CD4-positive, alpha-beta T cell treated with Interleukin-4 for 1 hour (primary cell): Measurements from ENCODE around the gene GNG7.
A peak's percentile ranks its signal among the peaks of the same experiment; 100 is the strongest.
"Not testable (repeated sequence)": the region's sequence is repeated elsewhere in the genome, so short reads cannot be mapped to it uniquely, and the experiment has no call there.

Source experiments
- DNase-seq, 2 donors: peaks; one replicate each; pipeline ENCODE4 v3.0.0-alpha.2; 2020 to 2022

GNG7 gene

GRCh38 chr19:2497186-2497585 lies 205.3 kb downstream of the GNG7 start:
- DNase-seq = no peak

GRCh38 chr19:2495651-2496316 lies 206.7 kb downstream of the GNG7 start:
- no peak for DNase-seq

GRCh38 chr19:2495130-2495641 lies 207.3 kb downstream of the GNG7 start:
- DNase-seq = peak; percentile 52 to 65

GRCh38 chr19:2494447-2495129 lies 207.9 kb downstream of the GNG7 start:
- peak; percentile 61 to 62 for DNase-seq

- no peak for DNase-seq
Observed at GRCh38 chr19:2494084-2494446, 208.4 kb downstream of the GNG7 start.

GRCh38 chr19:2493448-2493847 lies 209.0 kb downstream of the GNG7 start:
- not testable (repeated sequence) for DNase-seq

GRCh38 chr19:2492870-2493269 lies 209.6 kb downstream of the GNG7 start:
- DNase-seq = no peak

GRCh38 chr19:2491130-2491801 lies 211.2 kb downstream of the GNG7 start:
- no peak for DNase-seq

- no peak for DNase-seq
Observed at GRCh38 chr19:2490659-2491058, 211.8 kb downstream of the GNG7 start.

GRCh38 chr19:2488942-2489731 lies 213.4 kb downstream of the GNG7 start:
- no peak for DNase-seq

GRCh38 chr19:2488405-2488941 lies 214.0 kb downstream of the GNG7 start:
- DNase-seq = no peak

- DNase-seq = no peak
Observed at GRCh38 chr19:2487842-2488241, 214.7 kb downstream of the GNG7 start.

- no peak for DNase-seq
Observed at GRCh38 chr19:2487090-2487489, 215.4 kb downstream of the GNG7 start.

- no peak for DNase-seq
Observed at GRCh38 chr19:2485428-2485827, 217.1 kb downstream of the GNG7 start.

GRCh38 chr19:2484178-2484937 lies 218.1 kb downstream of the GNG7 start:
- DNase-seq = no peak

- DNase-seq = no peak
Observed at GRCh38 chr19:2483484-2484151, 218.9 kb downstream of the GNG7 start.

GRCh38 chr19:2483084-2483483 lies 219.4 kb downstream of the GNG7 start:
- no peak for DNase-seq

- no peak for DNase-seq
Observed at GRCh38 chr19:2482354-2483038, 220.0 kb downstream of the GNG7 start.

- DNase-seq = no peak
Observed at GRCh38 chr19:2481466-2481865, 221.0 kb downstream of the GNG7 start.

- DNase-seq = no peak
Observed at GRCh38 chr19:2479556-2480194, 222.8 kb downstream of the GNG7 start.
